Central memory CD4-positive, alpha-beta T cell (primary cell): ENCODE data around the gene DPH2.

Experiments used
- DNase-seq: peaks from one replicate; pipeline ENCODE4 v3.0.0; 2022

The DPH2 gene

GRCh38 chr1:43945674-43946235 is 24.1 kb upstream of the DPH2 start:
- no peak for DNase-seq

GRCh38 chr1:43946236-43947060 is 23.4 kb upstream of the DPH2 start, which contains the start of gene IPO13:
TSS of gene IPO13 (plus strand) at chr1:43946950. CDS start at chr1:43947601, 651 bp downstream.
- peak; percentile 94 for DNase-seq

- DNase-seq = no peak
Measured at GRCh38 chr1:43947061-43947873, 22.5 kb upstream of the DPH2 start.

GRCh38 chr1:43947874-43948437 is 21.9 kb upstream of the DPH2 start:
- no peak for DNase-seq

GRCh38 chr1:43949678-43950077 is 20.1 kb upstream of the DPH2 start:
- DNase-seq = no peak

GRCh38 chr1:43951021-43951985 is 18.5 kb upstream of the DPH2 start:
- DNase-seq = no peak

- DNase-seq = no peak
Measured at GRCh38 chr1:43952731-43953346, 17.0 kb upstream of the DPH2 start.

- no peak for DNase-seq
Measured at GRCh38 chr1:43953361-43953760, 16.4 kb upstream of the DPH2 start.

- DNase-seq = no peak
Measured at GRCh38 chr1:43954036-43954435, 15.8 kb upstream of the DPH2 start.

- DNase-seq = no peak
Measured at GRCh38 chr1:43956234-43956633, 13.6 kb upstream of the DPH2 start.

GRCh38 chr1:43957407-43958040 is 12.3 kb upstream of the DPH2 start:
- no peak for DNase-seq

- no peak for DNase-seq
Measured at GRCh38 chr1:43958351-43959255, 11.2 kb upstream of the DPH2 start.

GRCh38 chr1:43960798-43961197 is 9.0 kb upstream of the DPH2 start:
- DNase-seq = no peak

- no peak for DNase-seq
Measured at GRCh38 chr1:43961692-43962091, 8.1 kb upstream of the DPH2 start.

- no peak for DNase-seq
Measured at GRCh38 chr1:43962324-43962723, 7.5 kb upstream of the DPH2 start.

GRCh38 chr1:43963006-43963405 is 6.8 kb upstream of the DPH2 start:
- no peak for DNase-seq

GRCh38 chr1:43963890-43964289 is 5.9 kb upstream of the DPH2 start:
- no peak for DNase-seq

- DNase-seq = no peak
Measured at GRCh38 chr1:43965316-43965715, 4.5 kb upstream of the DPH2 start.

- no peak for DNase-seq
Measured at GRCh38 chr1:43968348-43968948, 1.4 kb upstream of the DPH2 start.

GRCh38 chr1:43969416-43969745 is 429 bp upstream of the DPH2 start:
- DNase-seq = no peak
